Stimulated activated CD4-positive, alpha-beta T cell treated with anti-CD3 and anti-CD28 coated beads, Interleukin-2, amount 100 ng/mL, for 4 hours (primary cell): ENCODE measurements around the gene SURF1.
"Not testable (repeated sequence)": the region's sequence is repeated elsewhere in the genome, so short reads cannot be mapped to it uniquely, and the experiment has no call there.

ENCODE experiments used
- DNase-seq: peaks from one replicate; pipeline ENCODE4 v3.0.0-alpha.2; 2020; ENCODE audit warnings: low read depth

The SURF1 gene

DNA sequence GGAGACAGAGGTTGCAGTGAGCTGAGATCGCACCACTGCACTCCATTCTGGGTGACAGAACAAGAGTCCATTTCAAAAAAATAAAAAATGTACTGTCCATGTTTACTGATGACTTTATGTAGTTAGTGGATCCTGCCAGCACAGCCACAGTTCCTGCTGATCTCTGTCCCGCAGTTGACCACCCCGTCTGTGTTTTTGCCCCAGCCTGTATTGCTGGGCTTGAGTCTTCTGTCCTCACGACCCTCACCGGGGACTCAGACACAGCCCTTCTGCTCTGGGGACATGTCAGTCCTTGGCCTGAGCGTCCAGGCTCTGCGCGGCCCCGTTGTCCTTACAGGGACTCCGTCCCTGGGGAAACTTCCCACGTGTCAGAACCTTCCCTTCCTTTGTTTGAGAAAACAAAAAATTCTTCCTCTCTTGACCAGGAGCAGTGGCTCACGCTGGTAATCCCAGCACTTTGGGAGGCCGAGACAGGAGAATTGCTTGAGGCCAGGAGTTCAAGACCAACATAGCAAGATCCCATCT is 34.8 kb downstream of the SURF1 start:
- no peak for DNase-seq

DNA sequence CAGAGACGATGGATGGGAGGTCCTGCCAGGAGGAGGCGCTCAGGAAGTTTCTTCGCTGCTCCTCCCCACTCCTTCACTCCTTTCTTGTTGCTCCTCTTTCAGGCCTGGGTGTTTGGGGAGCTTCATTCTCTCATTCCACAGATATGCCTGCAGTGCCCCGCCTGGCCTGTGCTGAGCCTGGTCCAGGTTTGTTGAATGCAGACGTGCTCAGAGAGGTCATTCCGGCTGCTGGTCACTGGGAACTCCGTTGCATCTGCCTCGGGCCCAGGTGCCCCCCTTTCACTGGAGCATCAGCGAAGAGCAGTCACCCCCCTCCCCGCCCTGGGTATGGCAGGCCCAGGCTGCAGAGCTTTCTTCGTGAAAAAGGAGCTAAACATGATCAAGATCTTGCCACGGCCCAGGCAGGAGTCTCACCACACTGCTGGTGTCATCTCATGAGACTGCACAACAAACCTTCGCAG is 35.8 kb downstream of the SURF1 start:
- no peak for DNase-seq

DNA sequence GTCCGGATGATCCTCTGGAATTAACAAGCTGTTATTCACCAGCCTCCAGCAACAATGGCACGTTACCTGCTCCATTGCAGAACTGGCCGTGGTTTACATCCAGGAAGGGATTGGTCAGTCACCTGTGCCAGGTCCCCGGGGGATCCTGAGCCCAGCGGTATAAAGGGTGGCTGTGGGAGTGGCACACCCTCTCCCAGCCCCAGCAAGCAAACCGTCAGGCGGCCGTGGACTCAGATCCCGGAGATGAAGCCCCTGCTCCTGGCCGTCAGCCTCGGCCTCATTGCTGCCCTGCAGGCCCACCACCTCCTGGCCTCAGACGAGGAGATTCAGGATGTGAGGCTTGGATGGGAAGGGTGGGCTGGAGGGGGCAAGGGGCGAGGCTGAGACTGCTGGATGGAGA is 38.7 kb downstream of the SURF1 start:
- DNase-seq: not testable (repeated sequence)

DNA sequence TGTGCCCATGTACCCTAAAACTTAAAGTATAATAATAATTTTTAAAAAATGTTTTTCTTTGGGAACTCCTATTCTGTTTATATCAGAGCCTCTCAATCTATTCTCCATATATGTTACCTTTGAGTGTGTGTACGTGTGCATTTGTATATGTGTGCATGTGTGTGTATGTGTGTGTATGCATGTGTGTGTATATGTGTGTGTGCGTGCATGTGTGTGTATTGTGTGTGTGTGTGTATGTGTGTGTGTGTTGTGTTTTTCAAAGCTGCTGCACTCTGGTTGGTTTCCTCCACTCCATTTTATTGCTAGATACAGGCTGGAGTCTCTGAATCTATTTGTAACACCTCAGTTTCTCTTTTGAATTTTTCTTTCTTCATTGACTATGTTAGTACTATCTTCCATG is 40.3 kb downstream of the SURF1 start:
- no peak for DNase-seq

DNA sequence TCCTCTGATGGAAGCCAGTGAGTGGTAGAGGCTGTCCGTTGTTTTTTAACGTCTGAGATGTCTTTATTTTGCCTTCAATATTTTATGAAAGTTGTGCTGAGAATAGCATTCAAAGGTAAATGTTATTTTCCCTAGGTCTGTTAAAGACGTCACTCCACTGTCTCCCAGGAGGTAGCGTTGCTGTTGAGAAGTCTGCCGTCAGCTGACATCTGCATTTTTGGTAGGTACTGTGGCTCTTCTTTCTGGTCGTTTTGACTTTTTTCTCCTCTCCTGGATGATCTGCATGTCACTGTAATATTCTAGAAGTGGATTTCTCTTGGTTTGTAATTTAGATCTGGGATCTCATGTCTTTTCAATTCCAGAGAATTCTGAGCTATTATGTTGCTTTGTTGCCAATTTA is 46.7 kb downstream of the SURF1 start:
- no peak for DNase-seq

DNA sequence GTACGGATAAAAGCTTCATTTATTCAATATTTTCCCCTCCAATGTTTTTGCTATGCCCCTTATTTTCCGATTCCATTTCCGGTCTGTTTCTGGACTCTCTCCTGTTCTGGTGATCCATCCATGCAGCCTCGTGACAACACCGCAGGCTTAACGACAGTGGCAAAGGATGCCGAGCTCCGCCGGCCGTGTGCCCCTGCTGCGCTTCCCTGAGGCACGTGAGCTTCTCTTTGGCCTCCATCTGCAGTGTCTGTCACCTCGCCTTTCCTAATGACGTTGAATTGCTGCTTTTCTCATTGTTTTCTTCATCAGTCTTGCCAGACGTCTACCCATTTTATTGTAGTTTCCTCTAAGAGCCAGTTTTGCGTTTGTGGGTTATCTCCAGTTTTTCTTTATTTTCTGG is 49.0 kb downstream of the SURF1 start:
- DNase-seq: no peak

DNA sequence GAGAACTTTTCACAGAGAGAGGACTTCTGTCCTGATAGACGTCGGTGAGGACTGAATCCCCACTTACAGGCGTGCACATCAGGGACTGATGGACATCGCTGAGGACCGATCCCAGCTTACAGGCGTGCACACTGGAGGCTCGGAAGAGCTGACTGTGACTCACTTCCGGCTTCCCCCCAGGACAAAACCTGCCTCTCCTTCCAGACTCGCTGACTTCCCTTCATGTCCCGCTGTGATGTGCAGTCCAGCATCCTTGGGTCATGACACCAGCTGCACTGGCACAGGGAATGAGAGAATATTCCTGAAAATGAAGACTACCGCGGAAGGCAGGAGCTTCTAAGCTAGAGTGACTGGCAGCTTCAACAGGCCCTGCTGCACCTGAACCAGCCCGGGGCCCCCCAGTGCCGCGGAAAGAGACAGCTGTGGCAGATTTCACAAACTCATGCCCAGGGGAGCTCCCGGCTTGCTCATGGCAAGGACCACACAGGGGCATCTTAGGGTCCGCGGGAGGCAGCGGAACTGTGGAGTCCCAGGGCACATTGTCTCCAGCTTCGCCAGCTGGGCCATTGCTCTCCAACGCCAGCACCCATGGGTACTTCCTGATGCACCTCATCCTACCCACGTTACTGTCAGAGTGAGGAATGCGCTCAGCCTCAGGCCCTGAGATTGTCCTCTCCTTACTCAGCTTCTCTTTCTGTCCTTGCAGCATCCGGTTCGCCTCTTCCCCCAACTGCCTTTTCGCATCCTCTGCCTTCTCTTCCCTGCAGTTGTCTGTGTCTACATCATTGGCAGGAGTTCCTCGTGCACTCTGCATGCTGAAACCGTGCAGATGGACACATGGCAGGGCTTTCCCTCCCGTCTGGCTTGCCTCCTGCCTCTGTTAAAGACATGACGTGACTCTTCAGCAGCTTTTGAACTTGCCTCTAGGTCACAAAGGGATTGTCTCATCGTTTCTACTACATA is 49.8 kb downstream of the SURF1 start:
- DNase-seq: no peak

DNA sequence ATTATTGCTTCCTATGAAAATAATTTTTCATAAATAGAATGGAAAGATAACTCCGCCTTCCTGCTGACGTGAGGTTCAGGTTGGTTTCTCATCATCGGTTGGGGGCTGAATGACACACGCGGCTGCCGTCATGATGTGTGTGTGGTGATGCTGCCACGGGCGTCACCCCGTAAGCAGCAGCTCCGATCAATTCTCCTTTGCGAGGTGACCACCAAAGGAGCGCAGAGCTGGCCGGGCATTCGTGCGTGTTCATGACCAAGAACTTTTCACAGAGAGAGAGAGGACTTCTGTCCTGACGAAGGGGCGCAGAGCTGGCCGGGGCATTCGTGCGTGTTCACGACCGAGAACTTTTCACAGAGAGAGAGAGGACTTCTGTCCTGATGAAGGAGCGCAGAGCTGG is 50.6 kb downstream of the SURF1 start:
- DNase-seq: no peak

DNA sequence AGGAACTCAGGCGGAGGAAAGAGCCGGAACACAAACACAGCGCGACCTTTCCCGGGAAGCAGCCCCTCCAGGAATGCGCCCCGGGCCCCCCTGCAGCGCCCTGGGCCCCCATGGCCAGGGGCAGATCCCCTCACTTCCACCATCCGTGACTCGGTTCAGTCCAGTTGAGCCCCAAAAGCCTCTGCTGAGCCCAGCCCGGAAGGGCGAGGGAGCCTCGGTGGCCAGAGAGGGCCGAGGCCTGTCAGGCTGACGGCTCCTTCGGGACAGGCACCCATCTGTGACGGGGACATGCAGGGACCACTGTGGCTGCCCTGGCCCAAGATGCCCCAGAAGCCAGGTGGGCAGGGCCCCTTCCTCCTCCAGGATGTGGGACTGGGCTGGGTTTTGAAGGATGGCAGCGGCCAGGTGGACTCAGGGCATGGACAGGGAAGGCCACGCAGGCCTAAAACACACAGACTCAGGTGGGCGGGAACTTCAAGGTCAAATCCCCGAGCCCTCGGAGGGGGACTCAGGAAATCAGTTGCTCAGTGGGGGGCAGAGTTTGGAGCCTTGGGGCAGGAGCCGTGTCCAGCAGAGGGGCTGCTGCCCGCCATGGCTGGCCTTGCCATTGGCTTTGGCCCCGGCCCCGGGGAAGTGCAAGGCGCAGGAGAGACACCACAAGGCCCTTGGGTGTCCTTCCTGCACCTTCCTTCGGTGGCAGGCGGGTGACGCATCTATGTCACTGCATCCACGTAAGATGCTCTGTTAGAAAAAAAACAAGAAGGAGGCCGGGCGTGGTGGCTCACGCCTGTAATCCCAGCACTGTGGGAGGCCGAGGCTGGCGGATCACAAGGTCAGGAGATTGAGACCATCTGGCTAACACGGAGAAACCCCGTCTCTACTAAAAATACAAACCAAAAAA is 51.6 kb downstream of the SURF1 start:
- no peak for DNase-seq

DNA sequence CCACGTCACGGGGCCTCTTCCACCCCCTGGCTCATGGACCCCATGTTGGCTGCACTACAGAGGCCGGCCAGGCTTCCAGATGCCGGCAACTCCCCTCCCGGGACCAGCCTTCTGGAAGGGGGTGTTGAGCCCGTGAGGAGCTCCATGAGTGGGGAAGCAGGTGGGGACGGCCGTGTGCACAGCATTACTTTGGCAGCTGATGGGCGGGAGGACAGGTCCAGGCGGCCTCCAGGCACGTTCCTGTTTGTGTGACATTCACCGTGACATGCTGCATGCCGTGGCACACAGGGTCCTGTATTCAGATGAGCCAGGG is 52.2 kb downstream of the SURF1 start:
- no peak for DNase-seq

DNA sequence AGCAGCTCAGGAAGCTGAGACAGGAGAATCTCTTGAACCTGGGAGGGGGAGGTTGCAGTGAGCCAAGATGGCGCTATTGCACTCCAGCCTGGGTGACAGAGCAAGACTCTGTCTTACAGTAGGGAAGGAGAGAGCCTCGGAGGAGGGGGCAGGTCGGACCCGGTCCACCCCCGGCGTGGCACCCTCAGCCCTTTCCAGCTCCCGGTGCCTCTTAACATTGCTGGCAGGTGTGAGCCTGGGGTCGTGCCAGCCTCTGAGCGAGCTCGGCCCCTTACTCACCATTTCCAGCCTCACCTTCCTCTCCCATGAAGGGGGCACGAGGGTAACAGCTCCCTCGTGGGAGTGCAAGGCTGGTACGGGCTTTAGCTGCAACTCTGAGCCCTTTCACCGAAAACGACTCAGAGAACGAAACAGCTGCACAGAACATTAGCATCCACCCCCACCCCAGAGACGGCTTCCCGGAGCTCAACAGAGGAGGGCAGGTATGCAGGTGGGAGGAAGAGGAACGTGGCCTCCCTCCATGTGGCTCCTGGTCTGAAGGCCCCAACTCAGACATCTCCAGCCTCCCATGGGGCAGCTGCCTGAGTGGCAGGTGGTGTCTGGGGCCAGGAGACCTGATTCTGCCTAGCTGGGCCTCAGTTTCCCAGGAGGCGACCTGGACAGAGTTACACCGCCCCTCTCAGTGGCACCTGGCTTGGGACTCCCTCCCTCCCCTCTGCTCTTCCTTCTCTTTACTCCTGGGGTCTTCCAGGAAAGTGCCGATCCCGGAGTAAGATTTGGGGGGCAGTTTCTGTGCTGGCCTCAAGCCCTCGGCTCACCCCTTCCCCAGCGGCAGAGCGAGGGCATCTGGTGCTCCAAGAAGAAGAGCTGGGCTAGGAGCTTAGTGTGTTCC is 52.8 kb downstream of the SURF1 start:
- DNase-seq: no peak
